Gastrocnemius medialis (tissue), 4 donors: ENCODE data around the gene DNAJA3.

Experiments used
- CTCF ChIP-seq, 5 experiments: fragments of 450-650 bp in 3 of 5; fragments of 200-600 bp in 2 of 5; sonication (generic) in 2 of 5; IDR thresholded peaks in 4 of 5; conservative IDR thresholded peaks in 1 of 5; 1 replicate in 4 of 5; 2 replicates in 1 of 5; pipeline ENCODE4 v1.5.1; 2016 to 2019; ENCODE audit warnings: antibody characterized with exemption in 5 of 5, mild to moderate bottlenecking in 3 of 5, moderate library complexity in 3 of 5
- POLR2A ChIP-seq, 2 donors: fragments of 450-650 bp; IDR thresholded peaks; one replicate each; pipeline ENCODE4 v1.6.1; 2017; ENCODE audit warnings: antibody characterized with exemption in 2 of 2, mild to moderate bottlenecking in 2 of 2, moderate library complexity in 2 of 2

DNA sequence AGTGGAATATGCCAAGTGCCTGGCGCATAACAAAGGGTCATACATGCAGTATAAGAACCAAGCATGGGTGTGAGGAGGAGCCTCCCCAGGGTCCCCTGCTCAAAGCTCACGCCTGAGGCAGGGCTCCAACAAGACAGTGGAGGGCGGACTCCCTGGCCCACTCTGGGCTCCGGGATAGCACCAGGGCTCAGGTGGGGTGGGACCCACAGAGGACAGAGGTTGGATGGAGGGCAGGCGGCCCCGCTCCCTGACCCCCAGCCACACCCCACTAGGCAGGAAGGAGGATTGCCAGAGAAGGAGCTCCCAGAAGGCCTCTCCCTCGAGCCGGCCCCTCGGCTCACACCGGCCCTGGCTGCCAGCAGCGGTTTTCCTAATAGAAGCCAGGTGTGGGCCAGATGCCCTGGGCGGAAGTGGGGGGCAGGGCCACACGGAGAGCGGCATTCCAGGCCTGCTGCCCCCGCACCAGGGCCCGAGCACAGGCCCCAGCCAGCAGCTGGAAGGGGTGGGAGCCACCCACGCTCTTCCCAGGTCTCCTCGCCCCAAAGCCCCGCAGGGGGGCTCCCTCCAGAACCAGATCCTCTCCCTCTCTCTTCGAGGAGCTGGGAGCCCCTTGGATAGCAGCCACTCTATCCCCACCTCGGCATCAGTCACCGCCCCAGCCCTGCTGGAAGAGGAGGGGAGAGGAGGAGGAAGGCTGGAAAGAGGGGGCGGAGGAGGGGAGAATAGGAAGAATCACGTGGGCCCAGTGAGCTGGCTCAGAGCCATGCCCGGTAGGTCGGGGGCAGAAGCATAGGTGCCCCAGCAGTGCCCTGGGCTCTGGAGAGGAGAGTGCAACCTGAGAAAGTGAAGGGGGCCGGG is 33.1 kb upstream of the DNAJA3 start:
- TF ChIP-seq POLR2A (IDR thresholded peaks at IDR 0.05): no peak
- no peak for TF ChIP-seq CTCF (IDR thresholded peaks at IDR 0.05 in 4 of 5, conservative IDR thresholded peaks at IDR 0.05 in 1 of 5)
